Measurements from ENCODE around the gene PALB2.
"Not testable (repeated sequence)": the region's sequence is repeated elsewhere in the genome, so short reads cannot be mapped to it uniquely, and the experiment has no call there.

PALB2 gene

DNA sequence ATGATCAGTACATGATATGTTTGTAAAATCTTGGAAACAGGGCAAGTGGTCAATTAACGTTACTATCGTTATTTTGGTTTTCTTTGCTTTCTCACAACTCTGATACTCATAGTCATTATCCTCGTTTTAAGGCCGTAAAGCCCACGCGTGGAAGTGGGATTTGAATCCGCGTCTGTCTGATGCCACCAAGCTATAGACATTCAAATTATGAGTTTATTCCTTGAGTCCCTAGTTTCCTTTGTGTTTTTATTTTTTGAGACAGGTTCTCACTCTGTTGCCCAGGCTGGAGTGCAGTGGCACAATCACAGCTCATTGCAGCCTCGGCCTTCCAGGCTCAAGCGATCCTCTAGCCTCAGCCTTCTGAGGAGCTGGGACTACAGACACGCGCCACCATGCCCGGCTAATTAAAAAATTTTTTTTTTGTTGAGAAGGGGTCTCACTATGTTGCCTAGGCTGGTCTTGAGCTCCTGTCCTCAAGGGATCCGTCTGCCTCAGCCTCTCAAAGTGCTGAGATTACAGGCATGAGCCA is 1.2 kb upstream of the PALB2 start:
- TF ChIP-seq CTCF (conservative IDR thresholded peaks at IDR 0.05; ENCODE audit: low read depth, low read length): no peak
- DNase-seq (ENCODE audit: low read depth): no peak
- peak overlapping the region; percentile 100 for H3K4me3 ChIP-seq (ENCODE audit: low read length)

DNA sequence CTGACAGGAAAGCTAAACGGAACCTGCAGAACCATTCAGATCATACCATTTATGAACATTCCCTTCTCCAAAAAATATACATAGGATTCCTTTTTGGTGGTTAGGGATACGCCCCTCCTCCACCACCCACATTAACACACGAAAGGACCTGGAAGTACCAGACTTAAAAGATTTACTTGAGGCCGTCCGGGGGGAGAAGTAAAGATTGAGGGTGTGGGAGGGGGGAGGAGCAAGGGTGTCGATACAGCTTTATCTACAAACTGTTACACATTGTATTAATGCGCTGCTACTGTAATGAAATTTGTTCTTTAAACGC is 537 bp downstream of the PALB2 start:
- peak overlapping the region; percentile 100 for H3K4me3 ChIP-seq (ENCODE audit: low read length)
- no peak for DNase-seq (ENCODE audit: low read depth)
- TF ChIP-seq CTCF (conservative IDR thresholded peaks at IDR 0.05; ENCODE audit: low read depth, low read length): no peak

DNA sequence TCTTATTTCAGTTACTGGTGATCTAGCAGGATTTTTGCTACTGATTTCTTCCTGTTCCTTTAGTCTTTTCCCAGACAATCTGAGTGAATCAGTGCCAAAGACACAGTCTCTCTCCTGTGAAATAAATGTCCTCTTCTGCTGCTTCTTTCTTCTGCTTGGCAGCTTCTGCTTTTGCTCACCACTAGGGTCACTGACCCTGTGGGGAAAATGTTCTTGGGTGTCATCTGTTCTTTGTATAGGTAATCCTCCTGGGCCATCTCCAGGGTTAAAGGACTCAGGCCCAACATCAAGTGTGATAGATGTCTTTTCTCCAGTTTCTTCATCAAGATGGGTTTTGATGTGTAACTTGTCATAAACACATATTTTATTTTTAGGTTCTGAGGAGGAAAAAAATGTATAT is 5.2 kb downstream of the PALB2 start:
- no peak overlapping the region for H3K4me3 ChIP-seq (ENCODE audit: low read length)
- TF ChIP-seq CTCF (conservative IDR thresholded peaks at IDR 0.05; ENCODE audit: low read depth, low read length): no peak
- no peak for DNase-seq (ENCODE audit: low read depth)

- TF ChIP-seq CTCF (conservative IDR thresholded peaks at IDR 0.05; ENCODE audit: low read depth, low read length): no peak
- H3K4me3 ChIP-seq (ENCODE audit: low read length): no peak overlapping the region
- DNase-seq (ENCODE audit: low read depth): no peak
Observed at GRCh38 chr16:23634461-23635036, 6.6 kb downstream of the PALB2 start.

DNA sequence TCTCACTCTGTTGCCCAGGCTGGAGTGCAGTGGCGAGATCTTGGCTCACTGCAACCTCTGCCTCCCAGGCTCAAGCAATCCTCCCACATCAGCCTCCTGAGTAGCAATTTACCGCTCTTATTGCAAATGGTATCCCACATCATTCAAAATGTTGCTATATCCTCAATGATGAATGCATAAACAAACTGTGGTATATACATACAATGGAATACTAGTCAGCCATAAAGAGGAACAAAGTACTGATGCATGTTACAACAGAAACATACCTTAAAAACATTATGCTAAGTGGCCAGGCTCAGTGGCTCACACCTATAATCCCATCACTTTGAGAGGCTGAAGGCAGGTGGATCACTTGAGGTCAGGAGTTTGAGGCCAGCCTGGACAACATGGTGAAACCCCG is 9.2 kb downstream of the PALB2 start:
- not testable (repeated sequence) for DNase-seq (ENCODE audit: low read depth); H3K4me3 ChIP-seq (ENCODE audit: low read length)

GRCh38 chr16:23629516-23629915 is 11.6 kb downstream of the PALB2 start:
- no peak for DNase-seq (ENCODE audit: low read depth)
- H3K4me3 ChIP-seq (ENCODE audit: low read length): no peak overlapping the region
- TF ChIP-seq CTCF (conservative IDR thresholded peaks at IDR 0.05; ENCODE audit: low read depth, low read length): no peak

DNA sequence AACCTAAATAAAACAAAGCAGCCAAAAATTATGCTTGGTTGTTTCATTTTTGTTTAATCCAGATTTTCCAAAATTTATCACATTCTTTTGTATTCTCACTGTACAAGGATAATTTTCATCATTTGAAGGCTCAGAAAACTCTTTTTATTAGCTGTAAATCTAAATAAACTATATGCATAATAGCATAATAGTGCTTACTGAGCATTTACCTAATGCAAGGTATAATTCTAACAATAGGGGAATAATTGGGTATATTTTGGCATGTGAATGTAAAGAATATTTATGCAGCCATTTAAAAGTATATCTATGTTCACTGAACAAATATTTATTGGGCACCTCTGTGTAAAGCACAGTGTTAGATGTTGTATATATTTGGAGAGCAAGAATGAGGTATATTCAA is 17.0 kb downstream of the PALB2 start:
- H3K4me3 ChIP-seq (ENCODE audit: low read length): no peak overlapping the region
- no peak for DNase-seq (ENCODE audit: low read depth)
- no peak for TF ChIP-seq CTCF (conservative IDR thresholded peaks at IDR 0.05; ENCODE audit: low read depth, low read length)

DNA sequence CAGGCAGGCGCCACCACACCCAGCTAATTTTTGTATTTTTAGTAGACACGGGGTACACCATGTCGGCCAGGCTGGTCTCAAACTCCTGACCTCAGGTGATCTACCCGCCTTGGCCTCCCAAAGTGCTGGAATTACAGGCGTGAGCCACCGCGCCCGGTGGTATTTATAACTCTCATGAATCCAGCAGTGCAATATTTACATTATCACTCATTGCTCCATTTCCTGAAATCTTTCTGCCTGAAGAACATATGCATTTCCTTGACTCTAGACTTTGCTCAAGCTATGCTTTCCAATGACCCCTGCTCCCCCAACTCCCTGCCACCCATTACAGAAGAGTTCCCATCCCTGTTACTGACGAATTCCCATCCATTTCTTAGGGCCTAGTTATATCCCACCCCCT is 25.3 kb downstream of the PALB2 start:
- H3K4me3 ChIP-seq (ENCODE audit: low read length): no peak overlapping the region
- no peak for DNase-seq (ENCODE audit: low read depth)
- TF ChIP-seq CTCF (conservative IDR thresholded peaks at IDR 0.05; ENCODE audit: low read depth, low read length): no peak

Data from retinal pigment epithelial cell (primary cell).